OCI-LY1 (cell line): Measurements from ENCODE around the gene TNNC1.

Experiments used
- H2AFZ ChIP-seq: fragments of 200-600 bp; sonication (generic), shearing (Covaris generic); 2 replicates; pipeline ENCODE4 v1.6.0; 2014; ENCODE audit warnings: antibody characterized with exemption, mild to moderate bottlenecking, low read length
- H3F3A ChIP-seq: fragments of 200-600 bp; sonication (generic), shearing (Covaris generic); 2 replicates; pipeline ENCODE4 v1.6.0; 2014; ENCODE audit warnings: mild to moderate bottlenecking, antibody characterized with exemption, low read length, moderate library complexity; ENCODE audit not compliant: insufficient read depth
- H3K27ac ChIP-seq: fragments of 200-600 bp; sonication (generic); 2 replicates; pipeline ENCODE4 v1.5.1; 2014; ENCODE audit warnings: low read length, mixed run types, mild to moderate bottlenecking, low read depth; ENCODE audit not compliant: poor library complexity, severe bottlenecking
- H3K27me3 ChIP-seq: fragments of 200-600 bp; sonication (generic); 2 replicates; pipeline ENCODE4 v1.6.0; 2014; ENCODE audit warnings: antibody characterized with exemption, mild to moderate bottlenecking, low read length, moderate library complexity; ENCODE audit not compliant: insufficient read depth
- H3K36me3 ChIP-seq: fragments of 200-600 bp; sonication (generic); 2 replicates; pipeline ENCODE4 v1.6.1; 2014; ENCODE audit warnings: mild to moderate bottlenecking, antibody characterized with exemption, low read length, moderate library complexity, mixed read lengths; ENCODE audit not compliant: insufficient read depth
- H3K4me1 ChIP-seq: fragments of 200-600 bp; sonication (generic); 2 replicates; pipeline ENCODE4 v1.5.1; 2014; ENCODE audit warnings: mild to moderate bottlenecking, low read length, moderate library complexity; ENCODE audit not compliant: insufficient read depth, severe bottlenecking
- H3K4me2 ChIP-seq: fragments of 200-600 bp; sonication (generic), shearing (Covaris generic); 2 replicates; pipeline ENCODE4 v1.6.1; 2014; ENCODE audit warnings: low read length
- H3K4me3 ChIP-seq: fragments of 200-600 bp; sonication (generic); 2 replicates; pipeline ENCODE4 v1.5.1; 2014; ENCODE audit warnings: low read length, low read depth, mild to moderate bottlenecking, mixed read lengths; ENCODE audit not compliant: poor library complexity, severe bottlenecking
- H3K79me2 ChIP-seq: fragments of 200-600 bp; shearing (Covaris generic); 2 replicates; pipeline ENCODE4 v1.6.1; 2016; ENCODE audit warnings: mixed run types, low read length, mixed read lengths; ENCODE audit not compliant: insufficient read depth
- H3K9ac ChIP-seq: fragments of 200-600 bp; sonication (generic), shearing (Covaris generic); 2 replicates; pipeline ENCODE4 v1.6.1; 2014; ENCODE audit warnings: mild to moderate bottlenecking, low read length, mixed read lengths
- H3K9me2 ChIP-seq: fragments of 200-600 bp; sonication (generic), shearing (Covaris generic); 2 replicates; pipeline ENCODE4 v1.6.1; 2014; ENCODE audit warnings: low read depth, mild to moderate bottlenecking, low read length, mixed read lengths
- H3K9me3 ChIP-seq: fragments of 200-600 bp; shearing (Covaris generic); 2 replicates; pipeline ENCODE4 v1.6.1; 2014; ENCODE audit warnings: low read length, mixed read lengths
- H4K20me1 ChIP-seq: fragments of 200-600 bp; sonication (generic), shearing (Covaris generic); 2 replicates; pipeline ENCODE4 v1.6.0; 2016; ENCODE audit warnings: mild to moderate bottlenecking, low read length; ENCODE audit not compliant: insufficient read depth
- CTCF ChIP-seq: fragments of 200-600 bp; sonication (generic), shearing (Covaris generic); IDR thresholded peaks from 2 replicates; pipeline ENCODE4 v1.5.1; 2017; ENCODE audit warnings: mild to moderate bottlenecking, antibody characterized with exemption, low read length, moderate library complexity, mixed read lengths
- EZH2 ChIP-seq: fragments of 200-600 bp; sonication (generic), shearing (Covaris generic); IDR thresholded peaks from 2 replicates; pipeline ENCODE4 v1.8.0; 2017; ENCODE audit warnings: borderline replicate concordance, mixed run types, mild to moderate bottlenecking, antibody characterized with exemption, low read length, moderate library complexity, mixed read lengths

TNNC1 gene

GRCh38 chr3:52492059-52492458 is 38.2 kb upstream of the TNNC1 start:
- Histone ChIP-seq H3K4me2 (no peak overlapping the region), H3F3A (no peaks in the 10 kb centered on the region), H3K4me3 (no peak overlapping the region), H3K4me1 (no peaks in the 10 kb centered on the region), H3K79me2 (no peaks in the 10 kb centered on the region), H2AFZ (no peak overlapping the region), H3K27ac (no peak overlapping the region), H3K9me3 (no peaks in the 10 kb centered on the region), H3K9ac (no peak overlapping the region), H3K36me3 (peaks cover 58% of the 10 kb centered on the region; the same call in 1 of the 2 replicates), H4K20me1 (no peaks in the 10 kb centered on the region), H3K9me2 (no peaks in the 10 kb centered on the region), H3K27me3 (no peaks in the 10 kb centered on the region; the same call in 1 of the 2 replicates)
- no peak for TF ChIP-seq CTCF
- no peak for TF ChIP-seq EZH2

GRCh38 chr3:52490939-52491526 is 37.2 kb upstream of the TNNC1 start:
- Histone ChIP-seq H3K9ac (no peak overlapping the region), H3K9me3 (no peaks in the 10 kb centered on the region), H3K9me2 (no peaks in the 10 kb centered on the region), H3K79me2 (no peaks in the 10 kb centered on the region), H3K4me2 (no peak overlapping the region), H3K4me1 (no peaks in the 10 kb centered on the region), H3K4me3 (no peak overlapping the region), H4K20me1 (no peaks in the 10 kb centered on the region), H2AFZ (no peak overlapping the region), H3F3A (no peaks in the 10 kb centered on the region), H3K36me3 (peaks cover 68% of the 10 kb centered on the region; the same call in 1 of the 2 replicates), H3K27me3 (no peaks in the 10 kb centered on the region), H3K27ac (no peak overlapping the region)
- TF ChIP-seq CTCF (no peak), EZH2 (no peak)

GRCh38 chr3:52490035-52490938 is 36.4 kb upstream of the TNNC1 start:
- Histone ChIP-seq H3K27ac (no peak overlapping the region), H3K4me2 (no peak overlapping the region), H3K9me2 (no peaks in the 10 kb centered on the region), H3K27me3 (no peaks in the 10 kb centered on the region), H3K4me1 (no peaks in the 10 kb centered on the region), H3K9ac (no peak overlapping the region), H3K4me3 (no peak overlapping the region), H4K20me1 (no peaks in the 10 kb centered on the region), H3K9me3 (no peaks in the 10 kb centered on the region), H2AFZ (no peak overlapping the region), H3K36me3 (peaks cover 70% of the 10 kb centered on the region; the same call in 1 of the 2 replicates), H3F3A (no peaks in the 10 kb centered on the region), H3K79me2 (no peaks in the 10 kb centered on the region)
- TF ChIP-seq EZH2 (no peak), CTCF (no peak)
